ENCODE measurements around the gene SYPL1.

The SYPL1 gene

GRCh38 chr7:106095634-106096033 is 16.5 kb downstream of the SYPL1 start:
- no peak for DNase-seq (ENCODE audit: low read depth in 2 of 3, low spot score in 2 of 3)

- DNase-seq (ENCODE audit: low read depth in 2 of 3, low spot score in 2 of 3), result no peak
Observed at GRCh38 chr7:106094780-106095179, 17.3 kb downstream of the SYPL1 start.

GRCh38 chr7:106092204-106092603 is 19.9 kb downstream of the SYPL1 start:
- no peak for DNase-seq (ENCODE audit: low read depth in 2 of 3, low spot score in 2 of 3)

- no peak for DNase-seq (ENCODE audit: low read depth in 2 of 3, low spot score in 2 of 3)
Observed at GRCh38 chr7:106089647-106090046, 22.5 kb downstream of the SYPL1 start.

GRCh38 chr7:106088014-106088413 is 24.1 kb downstream of the SYPL1 start:
- DNase-seq (ENCODE audit: low read depth in 2 of 3, low spot score in 2 of 3), result no peak

- DNase-seq (ENCODE audit: low read depth in 2 of 3, low spot score in 2 of 3), result no peak
Observed at GRCh38 chr7:106086062-106086461, 26.1 kb downstream of the SYPL1 start.

- no peak for DNase-seq (ENCODE audit: low read depth in 2 of 3, low spot score in 2 of 3)
Observed at GRCh38 chr7:106085015-106085414, 27.1 kb downstream of the SYPL1 start.

GRCh38 chr7:106083717-106084116 is 28.4 kb downstream of the SYPL1 start:
- no peak for DNase-seq (ENCODE audit: low read depth in 2 of 3, low spot score in 2 of 3)

GRCh38 chr7:106082087-106082854 is 29.8 kb downstream of the SYPL1 start:
- DNase-seq (ENCODE audit: low read depth in 2 of 3, low spot score in 2 of 3), result no peak

- DNase-seq (ENCODE audit: low read depth in 2 of 3, low spot score in 2 of 3), result no peak
Observed at GRCh38 chr7:106080300-106080987, 31.7 kb downstream of the SYPL1 start.

- DNase-seq (ENCODE audit: low read depth in 2 of 3, low spot score in 2 of 3), result no peak
Observed at GRCh38 chr7:106076537-106076936, 35.6 kb downstream of the SYPL1 start.

- DNase-seq (ENCODE audit: low read depth in 2 of 3, low spot score in 2 of 3), result no peak
Observed at GRCh38 chr7:106075937-106076336, 36.2 kb downstream of the SYPL1 start.

- DNase-seq (ENCODE audit: low read depth in 2 of 3, low spot score in 2 of 3), result no peak
Observed at GRCh38 chr7:106074257-106074656, 37.9 kb downstream of the SYPL1 start.

- no peak for DNase-seq (ENCODE audit: low read depth in 2 of 3, low spot score in 2 of 3)
Observed at GRCh38 chr7:106073701-106074100, 38.4 kb downstream of the SYPL1 start.

- no peak for DNase-seq (ENCODE audit: low read depth in 2 of 3, low spot score in 2 of 3)
Observed at GRCh38 chr7:106072715-106073091, 39.4 kb downstream of the SYPL1 start.

- no peak for DNase-seq (ENCODE audit: low read depth in 2 of 3, low spot score in 2 of 3)
Observed at GRCh38 chr7:106071999-106072714, 40.0 kb downstream of the SYPL1 start.

GRCh38 chr7:106071356-106071998 is 40.6 kb downstream of the SYPL1 start:
- no peak for DNase-seq (ENCODE audit: low read depth in 2 of 3, low spot score in 2 of 3)

GRCh38 chr7:106070567-106071254 is 41.4 kb downstream of the SYPL1 start:
- no peak for DNase-seq (ENCODE audit: low read depth in 2 of 3, low spot score in 2 of 3)

GRCh38 chr7:106070201-106070551 is 41.9 kb downstream of the SYPL1 start:
- no peak for DNase-seq (ENCODE audit: low read depth in 2 of 3, low spot score in 2 of 3)

GRCh38 chr7:106069471-106070200 is 42.5 kb downstream of the SYPL1 start:
- no peak for DNase-seq (ENCODE audit: low read depth in 2 of 3, low spot score in 2 of 3)

Data from activated CD8-positive, alpha-beta memory T cell treated with anti-CD3 and anti-CD28 coated beads for 48 hours (primary cell).